ENCODE data around the gene SLC22A7. TPM values are rescaled to one million over a fixed set of nuclear protein-coding genes. Genes with fewer than 3 reads are reported as not detected.

Gene SLC22A7
- total RNA-seq, 2 experiments from 2014 or later, result not detected

- Mint-ChIP-seq H3K36me3 (ENCODE audit: low read depth) (no peaks in the 10 kb centered on the region), H3K4me3 (no peak overlapping the region), H3K27me3 (no peaks in the 10 kb centered on the region), H3K27ac (no peak overlapping the region), H3K4me1 (ENCODE audit: low read depth) (peaks cover 6% of the 10 kb centered on the region), H3K9me3 (no peaks in the 10 kb centered on the region)
- TF ChIP-seq, protein P1, sequence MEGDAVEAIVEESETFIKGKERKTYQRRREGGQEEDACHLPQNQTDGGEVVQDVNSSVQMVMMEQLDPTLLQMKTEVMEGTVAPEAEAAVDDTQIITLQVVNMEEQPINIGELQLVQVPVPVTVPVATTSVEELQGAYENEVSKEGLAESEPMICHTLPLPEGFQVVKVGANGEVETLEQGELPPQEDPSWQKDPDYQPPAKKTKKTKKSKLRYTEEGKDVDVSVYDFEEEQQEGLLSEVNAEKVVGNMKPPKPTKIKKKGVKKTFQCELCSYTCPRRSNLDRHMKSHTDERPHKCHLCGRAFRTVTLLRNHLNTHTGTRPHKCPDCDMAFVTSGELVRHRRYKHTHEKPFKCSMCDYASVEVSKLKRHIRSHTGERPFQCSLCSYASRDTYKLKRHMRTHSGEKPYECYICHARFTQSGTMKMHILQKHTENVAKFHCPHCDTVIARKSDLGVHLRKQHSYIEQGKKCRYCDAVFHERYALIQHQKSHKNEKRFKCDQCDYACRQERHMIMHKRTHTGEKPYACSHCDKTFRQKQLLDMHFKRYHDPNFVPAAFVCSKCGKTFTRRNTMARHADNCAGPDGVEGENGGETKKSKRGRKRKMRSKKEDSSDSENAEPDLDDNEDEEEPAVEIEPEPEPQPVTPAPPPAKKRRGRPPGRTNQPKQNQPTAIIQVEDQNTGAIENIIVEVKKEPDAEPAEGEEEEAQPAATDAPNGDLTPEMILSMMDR (IDR thresholded peaks at IDR 0.05), result no peak
- no peak for DNase-seq
- ChIA-PET POLR2A (interaction anchor here (0.6 to 1.2 kb wide), 3 partner anchors 17 to 96 kb away, joined by 3 read pairs; no protein-coding TSS in a partner anchor), CTCF (interaction anchor here (0.7 to 4.3 kb wide), 10 partner anchors 8 to 133 kb away, joined by 3 to 20 read pairs (median 4); partner anchors contain the start of gene CRIP3)
- ATAC-seq, result no peak
- intact Hi-C loops (cut with micrococcal nuclease), result loop anchor here (5.0 kb wide), 1 partner anchor 243 kb away; no protein-coding TSS in a partner anchor
These were observed 33.4 kb upstream of the SLC22A7 start for GRCh38 chr6:43264599-43265145.

DNA sequence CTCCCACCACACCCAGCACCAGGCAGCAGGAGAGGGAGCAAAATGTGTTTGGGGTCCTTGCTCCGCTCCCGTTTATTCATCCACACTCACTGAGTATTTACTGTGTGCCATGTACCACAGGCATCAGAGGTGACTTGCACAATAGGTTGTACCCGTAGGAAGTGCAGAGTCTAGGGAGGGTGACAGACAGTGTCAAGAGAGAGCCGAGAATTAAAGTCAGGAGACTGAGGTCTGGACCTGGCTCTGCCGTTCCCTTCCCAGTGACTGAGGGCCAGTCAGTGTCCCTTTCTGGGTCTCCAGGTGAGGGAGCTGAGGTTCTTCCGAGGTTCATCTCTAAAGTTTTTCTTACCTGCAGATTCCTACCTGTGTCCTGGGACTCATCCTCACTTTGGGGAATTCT lies 32.5 kb upstream of the SLC22A7 start:
- Mint-ChIP-seq H3K4me3 (no peak overlapping the region), H3K36me3 (ENCODE audit: low read depth) (no peaks in the 10 kb centered on the region), H3K27ac (no peak overlapping the region), H3K27me3 (peaks cover 5% of the 10 kb centered on the region), H3K9me3 (no peaks in the 10 kb centered on the region), H3K4me1 (ENCODE audit: low read depth) (peaks cover 11% of the 10 kb centered on the region)
- intact Hi-C loops (cut with micrococcal nuclease), result loop anchor here (5.0 kb wide), 1 partner anchor 242 kb away; no protein-coding TSS in a partner anchor
- CTCF ChIA-PET, result no interaction called here
- no peak for ATAC-seq
- TF ChIP-seq, protein P1 (IDR thresholded peaks at IDR 0.05), result no peak
- DNase-seq, result no peak
- POLR2A ChIA-PET, result no interaction called here

- H3K27me3 Mint-ChIP-seq, result peaks cover 8% of the 10 kb centered on the region
- TF ChIP-seq, protein P1 (IDR thresholded peaks at IDR 0.05), result no peak
- CTCF ChIA-PET, result interaction anchor here (1.3 to 1.8 kb wide), 4 partner anchors 39 to 238 kb away, joined by 3 to 5 read pairs (median 4); partner anchors contain the start of genes DNPH1 and TJAP1
- no peak for ATAC-seq
- intact Hi-C loops (cut with micrococcal nuclease), result loop anchor here (5.0 kb wide), 1 partner anchor 240 kb away; no protein-coding TSS in a partner anchor
- no peaks in the 10 kb centered on the region for H3K9me3 Mint-ChIP-seq
- H3K4me1 Mint-ChIP-seq (ENCODE audit: low read depth), result peaks cover 11% of the 10 kb centered on the region
- H3K36me3 Mint-ChIP-seq (ENCODE audit: low read depth), result no peaks in the 10 kb centered on the region
- H3K27ac Mint-ChIP-seq, result no peak overlapping the region
- POLR2A ChIA-PET, result interaction anchor here (0.8 to 1.1 kb wide), 3 partner anchors 38 to 127 kb away, joined by 3 read pairs; partner anchors contain the start of gene DNPH1
- no peak for DNase-seq
- H3K4me3 Mint-ChIP-seq, result no peak overlapping the region
These were observed 30.3 kb upstream of the SLC22A7 start for GRCh38 chr6:43267619-43268354.

DNA sequence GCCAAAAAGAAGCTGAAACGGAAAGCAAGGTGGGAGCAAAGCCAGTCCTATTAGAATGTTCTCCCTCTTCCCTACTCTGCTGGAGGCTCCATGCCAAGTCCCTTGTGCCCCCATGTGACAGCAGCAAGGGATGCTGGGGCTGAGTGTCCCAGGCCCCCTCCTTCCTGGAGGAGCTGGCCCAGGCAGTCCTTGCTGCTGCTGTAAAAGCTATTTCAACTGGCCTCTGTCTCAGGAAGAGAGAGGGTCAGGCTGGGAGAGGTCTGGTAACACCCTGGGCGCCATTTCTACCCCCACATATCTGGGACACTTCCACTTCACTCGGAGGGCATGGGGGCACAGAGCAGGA lies 29.7 kb upstream of the SLC22A7 start:
- H3K9me3 Mint-ChIP-seq, result no peaks in the 10 kb centered on the region
- ChIA-PET CTCF (interaction anchor here (1.3 to 1.8 kb wide), 4 partner anchors 40 to 237 kb away, joined by 3 to 5 read pairs (median 4); partner anchors contain the start of genes DNPH1 and TJAP1), POLR2A (interaction anchor here (0.8 to 1.1 kb wide), 3 partner anchors 39 to 126 kb away, joined by 3 read pairs; partner anchors contain the start of gene DNPH1)
- DNase-seq, result no peak
- intact Hi-C loops (cut with micrococcal nuclease), result loop anchor here (5.0 kb wide), 1 partner anchor 239 kb away; no protein-coding TSS in a partner anchor
- peaks cover 11% of the 10 kb centered on the region for H3K4me1 Mint-ChIP-seq (ENCODE audit: low read depth)
- peaks cover 9% of the 10 kb centered on the region for H3K27me3 Mint-ChIP-seq
- TF ChIP-seq, protein P1 (IDR thresholded peaks at IDR 0.05), result no peak
- H3K27ac Mint-ChIP-seq, result no peak overlapping the region
- no peak overlapping the region for H3K4me3 Mint-ChIP-seq
- no peaks in the 10 kb centered on the region for H3K36me3 Mint-ChIP-seq (ENCODE audit: low read depth)
- no peak for ATAC-seq
